Occipital lobe (tissue), 2 donors: ENCODE data around the gene ZBTB3. TPM values are rescaled to one million over a fixed set of nuclear protein-coding genes. Genes with fewer than 3 reads are reported as not detected.
A peak's percentile ranks its signal among the peaks of the same experiment; 100 is the strongest.
"Not testable (repeated sequence)": the region's sequence is repeated elsewhere in the genome, so short reads cannot be mapped to it uniquely, and the experiment has no call there.

ENCODE experiments used
- DNase-seq: peaks from one replicate; lab custom pipeline; 2025; lab: John Stamatoyannopoulos, UW
- total RNA-seq: library from RNA; depleted of rRNA; stranded (reverse); fragments of >200 nt; gene quantifications from one replicate; pipeline ENCODE4 v1.2.3, GENCODE V29; 2014

The ZBTB3 gene
- 20.1 TPM for total RNA-seq

GRCh38 chr11:62753736-62754603 is at the start of gene ZBTB3:
ZBTB3 (minus strand) TSS chr11:62754160; CDS start chr11:62753664, 496 bp downstream.
- DNase-seq = peak; percentile 99

- DNase-seq = no peak
Measured at GRCh38 chr11:62801071-62801470, 47.1 kb upstream of the ZBTB3 start.

GRCh38 chr11:62799486-62799885 is 45.5 kb upstream of the ZBTB3 start:
- no peak for DNase-seq

- DNase-seq = no peak
Measured at GRCh38 chr11:62796281-62796680, 42.3 kb upstream of the ZBTB3 start.

GRCh38 chr11:62794201-62794775 is 40.3 kb upstream of the ZBTB3 start:
- no peak for DNase-seq

- DNase-seq = no peak
Measured at GRCh38 chr11:62792202-62792575, 38.2 kb upstream of the ZBTB3 start.

GRCh38 chr11:62791501-62792201 is 37.7 kb upstream of the ZBTB3 start, which contains the start of gene TMEM223:
TMEM223 (minus strand) TSS chr11:62792006; CDS start chr11:62791994, 12 bp downstream.
- DNase-seq = peak; percentile 85

- no peak for DNase-seq
Measured at GRCh38 chr11:62789576-62789975, 35.6 kb upstream of the ZBTB3 start.

GRCh38 chr11:62788991-62789390 is 35.0 kb upstream of the ZBTB3 start:
- no peak for DNase-seq

- peak; percentile 95 for DNase-seq
Measured at GRCh38 chr11:62787005-62787759, 33.2 kb upstream of the ZBTB3 start, which contains the start of gene TMEM179B. TMEM179B (plus strand) TSS chr11:62787402; CDS start chr11:62787432, 30 bp downstream.

GRCh38 chr11:62786318-62787004 is 32.5 kb upstream of the ZBTB3 start:
- DNase-seq = peak; percentile 71

- no peak for DNase-seq
Measured at GRCh38 chr11:62782753-62783152, 28.8 kb upstream of the ZBTB3 start.

GRCh38 chr11:62778441-62778840 is 24.5 kb upstream of the ZBTB3 start:
- DNase-seq = no peak

- no peak for DNase-seq
Measured at GRCh38 chr11:62777389-62777788, 23.4 kb upstream of the ZBTB3 start.

- DNase-seq = no peak
Measured at GRCh38 chr11:62775646-62776045, 21.7 kb upstream of the ZBTB3 start.

- DNase-seq = no peak
Measured at GRCh38 chr11:62774407-62774806, 20.4 kb upstream of the ZBTB3 start.

- DNase-seq = peak; percentile 94
Measured at GRCh38 chr11:62771144-62772021, 17.4 kb upstream of the ZBTB3 start, which contains the start of gene TAF6L. TAF6L (plus strand) TSS chr11:62771396; CDS start chr11:62775784, 4,388 bp downstream.

GRCh38 chr11:62770778-62771143 is 16.8 kb upstream of the ZBTB3 start:
- DNase-seq = peak; percentile 51

GRCh38 chr11:62760867-62761227 is 6.9 kb upstream of the ZBTB3 start:
- DNase-seq = not testable (repeated sequence)
